Bone marrow (tissue), 2 donors: ENCODE results near the gene CMTM3.
"Not testable (repeated sequence)": the region's sequence is repeated elsewhere in the genome, so short reads cannot be mapped to it uniquely, and the experiment has no call there.

Experiments
- DNase-seq, 2 donors: peaks; one replicate each; lab custom pipeline; 2025; lab: John Stamatoyannopoulos, UW

The CMTM3 gene

GRCh38 chr16:66609139-66609510 is 4.6 kb downstream of the CMTM3 start:
- no peak for DNase-seq

GRCh38 chr16:66610111-66610820 is 5.8 kb downstream of the CMTM3 start:
- DNase-seq = no peak

- DNase-seq = not testable (repeated sequence)
These were observed 7.4 kb downstream of the CMTM3 start for GRCh38 chr16:66611911-66612310.

DNA sequence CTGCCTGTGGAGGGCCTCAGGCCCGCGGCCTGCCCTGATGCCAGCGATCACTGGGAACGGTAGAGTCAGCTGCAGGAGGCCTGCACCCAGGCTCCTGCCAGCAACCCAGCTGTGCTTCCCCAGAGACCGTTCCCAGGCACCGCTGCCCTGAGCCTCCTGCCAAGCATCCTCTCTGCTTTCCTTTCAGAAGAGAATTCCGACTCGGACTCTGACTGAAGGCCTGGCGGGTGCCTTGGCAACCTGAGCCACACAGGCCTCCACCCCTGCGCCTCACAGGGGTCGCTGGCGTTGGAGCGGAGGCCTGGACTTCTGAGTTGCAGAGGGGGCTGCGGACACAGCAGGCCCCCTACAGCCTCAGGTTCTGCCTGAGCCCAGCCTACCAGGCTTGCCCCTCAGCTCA is 7.9 kb downstream of the CMTM3 start:
- no peak for DNase-seq

GRCh38 chr16:66614161-66614802 is 9.8 kb downstream of the CMTM3 start:
- no peak for DNase-seq

GRCh38 chr16:66616169-66616568 is 11.7 kb downstream of the CMTM3 start:
- no peak for DNase-seq

GRCh38 chr16:66616592-66616991 is 12.1 kb downstream of the CMTM3 start:
- DNase-seq = no peak

- DNase-seq = no peak
These were observed 12.5 kb downstream of the CMTM3 start for GRCh38 chr16:66617010-66617434.

GRCh38 chr16:66617728-66618127 is 13.2 kb downstream of the CMTM3 start:
- no peak for DNase-seq

GRCh38 chr16:66618588-66619375 is 14.3 kb downstream of the CMTM3 start:
- DNase-seq = no peak

GRCh38 chr16:66619534-66620428 is 15.3 kb downstream of the CMTM3 start:
- no peak for DNase-seq

DNA sequence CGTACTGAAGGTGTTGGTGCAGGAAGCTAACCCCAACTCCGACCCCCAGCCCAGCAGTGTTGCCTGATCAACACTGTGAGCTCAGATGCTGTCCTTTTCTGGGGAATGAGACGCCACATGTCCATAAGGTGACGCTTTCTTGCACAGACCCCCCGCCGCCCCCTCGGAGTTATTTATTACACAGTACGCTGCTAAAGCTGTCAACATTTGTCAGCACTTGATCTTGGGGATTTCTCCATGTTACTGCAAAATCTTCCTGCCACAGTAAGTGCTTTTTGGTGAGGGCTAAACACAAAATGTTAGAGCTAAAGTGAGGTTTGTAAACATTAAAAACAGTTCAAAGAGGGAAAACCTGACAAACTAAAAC is 15.9 kb downstream of the CMTM3 start:
- no peak for DNase-seq

GRCh38 chr16:66621973-66622372 is 17.5 kb downstream of the CMTM3 start:
- no peak for DNase-seq

DNA sequence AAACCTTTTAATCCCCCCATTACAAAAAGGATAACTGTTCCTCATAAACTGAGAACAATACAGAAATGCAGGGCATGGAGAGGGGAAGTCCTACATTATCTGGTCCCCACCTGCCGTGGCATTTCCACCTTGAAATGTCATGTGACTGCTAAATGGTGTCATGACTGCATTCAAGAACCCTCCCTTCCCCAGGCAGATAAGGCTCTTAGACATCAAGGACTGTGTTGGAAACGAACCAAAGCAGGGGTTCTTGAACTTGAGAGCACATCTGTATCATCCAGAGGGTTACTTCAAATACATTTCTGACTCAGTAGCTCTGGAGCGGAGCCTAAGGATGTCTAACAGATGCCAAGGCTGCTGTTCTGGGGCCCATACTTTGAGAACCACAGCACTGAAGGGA is 18.4 kb downstream of the CMTM3 start:
- DNase-seq = no peak

DNA sequence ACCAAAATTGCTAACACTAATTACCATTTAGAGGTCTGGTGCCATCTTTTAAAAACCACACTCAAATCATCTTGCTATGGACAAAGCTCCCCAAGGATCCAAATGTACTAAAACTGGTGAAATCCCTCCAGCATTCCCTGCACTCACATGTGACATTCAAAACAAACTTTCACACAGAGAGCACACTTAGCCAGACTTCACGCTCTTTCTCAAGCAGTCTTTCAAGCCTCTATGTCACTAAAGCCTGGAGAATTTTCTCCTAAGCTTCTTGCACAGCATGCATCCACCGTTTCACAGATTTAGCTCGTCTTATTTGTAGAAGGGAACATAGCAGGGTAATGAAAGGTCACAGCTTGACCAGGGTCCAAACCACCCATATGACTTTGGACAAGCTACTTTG is 19.3 kb downstream of the CMTM3 start:
- no peak for DNase-seq

- not testable (repeated sequence) for DNase-seq
These were observed 23.3 kb downstream of the CMTM3 start for GRCh38 chr16:66627611-66628378.

- no peak for DNase-seq
These were observed 25.4 kb downstream of the CMTM3 start for GRCh38 chr16:66629856-66630255.

DNA sequence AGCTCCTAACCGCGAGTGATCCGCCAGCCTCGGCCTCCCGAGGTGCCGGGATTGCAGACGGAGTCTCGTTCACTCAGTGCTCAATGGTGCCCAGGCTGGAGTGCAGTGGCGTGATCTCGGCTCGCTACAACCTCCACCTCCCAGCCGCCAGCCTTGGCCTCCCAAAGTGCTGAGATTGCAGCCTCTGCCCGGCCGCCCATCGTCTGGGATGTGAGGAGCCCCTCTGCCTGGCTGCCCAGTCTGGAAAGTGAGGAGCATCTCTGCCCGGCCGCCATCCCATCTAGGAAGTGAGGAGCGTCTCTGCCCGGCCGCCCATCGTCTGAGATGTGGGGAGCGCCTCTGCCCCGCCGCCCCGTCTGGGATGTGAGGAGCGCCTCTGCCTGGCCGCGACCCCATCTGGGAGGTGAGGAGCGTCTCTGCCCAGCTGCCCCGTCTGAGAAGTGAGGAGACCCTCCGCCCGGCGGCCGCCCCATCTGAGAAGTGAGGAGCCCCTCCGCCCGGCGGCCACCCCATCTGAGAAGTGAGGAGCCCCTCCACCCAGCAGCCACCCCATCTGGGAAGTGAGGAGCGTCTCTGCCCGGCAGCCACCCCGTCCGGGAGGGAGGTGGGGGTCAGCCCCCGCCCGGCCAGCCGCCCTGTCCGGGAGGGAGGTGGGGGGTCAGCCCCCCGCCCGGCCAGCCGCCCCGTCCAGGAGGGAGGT is 26.2 kb downstream of the CMTM3 start:
- not testable (repeated sequence) for DNase-seq

DNA sequence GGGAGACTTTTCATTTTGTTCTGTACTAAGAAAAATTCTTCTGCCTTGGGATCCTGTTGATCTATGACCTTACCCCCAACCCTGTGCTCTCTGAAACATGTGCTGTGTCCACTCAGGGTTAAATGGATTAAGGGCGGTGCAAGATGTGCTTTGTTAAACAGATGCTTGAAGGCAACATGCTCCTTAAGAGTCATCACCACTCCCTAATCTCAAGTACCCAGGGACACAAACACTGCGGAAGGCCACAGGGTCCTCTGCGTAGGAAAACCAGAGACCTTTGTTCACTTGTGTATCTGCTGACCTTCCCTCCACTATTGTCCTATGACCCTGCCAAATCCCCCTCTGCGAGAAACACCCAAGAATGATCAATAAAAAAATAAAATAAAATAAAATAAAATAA is 27.1 kb downstream of the CMTM3 start:
- DNase-seq = not testable (repeated sequence)

DNA sequence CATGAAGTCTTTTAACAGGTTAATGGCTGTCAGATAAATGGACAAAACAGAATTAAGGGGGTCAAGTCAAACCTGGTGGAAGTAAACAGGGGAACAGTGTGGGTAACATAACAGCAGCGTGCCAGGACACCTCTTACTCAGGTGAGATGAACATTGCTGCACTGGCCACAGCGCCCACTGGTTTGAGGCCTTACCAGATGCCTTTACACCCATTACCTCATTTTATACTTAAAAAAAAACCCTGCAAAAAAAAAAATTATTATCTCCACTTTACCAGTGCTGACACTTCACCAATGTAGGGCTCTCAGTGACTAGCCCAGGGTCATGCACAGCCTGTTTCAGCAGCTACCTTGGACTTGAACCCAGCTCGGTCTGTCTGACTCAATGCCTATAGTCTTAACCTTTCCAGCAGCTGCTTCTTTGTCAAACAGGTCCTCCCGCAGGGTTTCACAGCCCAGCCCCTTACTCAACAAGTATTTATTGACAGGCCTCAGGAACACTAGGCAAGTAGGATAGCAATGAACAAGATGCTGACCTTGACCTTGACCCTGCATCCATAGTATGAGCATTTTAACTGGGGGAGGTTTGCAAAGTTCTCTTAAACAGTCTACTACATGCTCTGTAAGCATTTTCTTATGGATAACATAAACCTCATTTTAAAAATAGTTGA is 30.2 kb downstream of the CMTM3 start:
- DNase-seq = no peak
